ENCODE measurements around the gene FERMT2. TPM values are rescaled to one million over a fixed set of nuclear protein-coding genes. Genes with fewer than 3 reads are reported as not detected.

Gene FERMT2
- total and polyA plus RNA-seq, 2 donors (not counting 1 experiment from before 2014, with no cell fraction given) = 0.05 TPM; not detected in 1

DNA sequence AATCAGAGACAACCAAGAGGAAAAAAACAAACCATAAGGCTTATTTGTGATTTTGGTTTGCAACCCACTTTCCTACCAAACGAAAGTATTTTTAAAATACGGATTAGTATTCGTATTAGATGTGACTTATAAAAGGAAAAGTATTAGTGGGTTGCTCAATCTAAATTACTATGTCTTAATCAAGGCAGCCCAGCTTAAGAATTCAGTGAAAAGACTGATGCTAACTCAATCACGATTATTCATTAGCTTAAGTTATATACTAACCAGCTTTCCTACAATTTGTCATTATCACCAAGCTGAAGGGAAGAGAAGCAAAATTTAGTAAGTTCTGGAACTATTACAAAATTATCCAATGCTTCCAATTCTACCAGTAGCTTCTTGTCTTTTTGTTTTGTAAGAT lies 62.7 kb downstream of the FERMT2 start:
- Histone ChIP-seq H3K4me2 (replicated peaks; ENCODE audit: low read depth, low read length, poor library complexity, severe bottlenecking) (no peak overlapping the region), H3K4me1 (ENCODE audit: control insufficient read depth in 2 of 2, insufficient read depth in 2 of 2, low read length in 2 of 2) (no peaks in the 10 kb centered on the region), H3K4me3 (ENCODE audit: control extremely low read depth in 1 of 5, extremely low read depth in 1 of 5, insufficient read depth in 1 of 5, low read depth in 2 of 5, low read length in 4 of 5) (no peak overlapping the region), H3K36me3 (replicated peaks in 1 of 2; ENCODE audit: control extremely low read depth in 1 of 2, control insufficient read depth in 1 of 2, extremely low read depth in 1 of 2, insufficient read depth in 2 of 2, low read length in 1 of 2) (no peaks in the 10 kb centered on the region), H4K20me1 (ENCODE audit: control insufficient read depth, insufficient read depth, low read length, poor library complexity, severe bottlenecking) (no peaks in the 10 kb centered on the region), H2AFZ (ENCODE audit: insufficient read depth, low read depth, low read length, poor library complexity, severe bottlenecking) (no peak overlapping the region), H3K79me2 (ENCODE audit: control insufficient read depth, insufficient read depth, low read length) (no peaks in the 10 kb centered on the region), H3K27ac (ENCODE audit: low read length in 2 of 2) (no peak overlapping the region), H3K9ac (ENCODE audit: low read length) (no peak overlapping the region), H3K9me3 (ENCODE audit: control extremely low read depth in 1 of 3, control insufficient read depth in 2 of 3, insufficient read depth in 1 of 3, low read length in 2 of 3) (no peaks in the 10 kb centered on the region), H3K27me3 (replicated peaks in 1 of 4; ENCODE audit: control extremely low read depth in 1 of 4, control insufficient read depth in 3 of 4, insufficient read depth in 4 of 4, low read length in 3 of 4) (no peaks in the 10 kb centered on the region)
- CTCF ChIA-PET = no interaction called here
- H3K4me3 Mint-ChIP-seq = no peak overlapping the region
- peaks cover 9% of the 10 kb centered on the region for H3K27me3 Mint-ChIP-seq
- no peaks in the 10 kb centered on the region for H3K4me1 Mint-ChIP-seq
- no CpG with 5 or more reads among the region's 4 CpGs for WGBS (ENCODE audit: insufficient coverage)
- H3K9me3 Mint-ChIP-seq (ENCODE audit: insufficient read depth) = no peaks in the 10 kb centered on the region
- intact Hi-C loops (cut with micrococcal nuclease) = no loop called here
- no peak for DNase-seq
- TF ChIP-seq, protein P1, sequence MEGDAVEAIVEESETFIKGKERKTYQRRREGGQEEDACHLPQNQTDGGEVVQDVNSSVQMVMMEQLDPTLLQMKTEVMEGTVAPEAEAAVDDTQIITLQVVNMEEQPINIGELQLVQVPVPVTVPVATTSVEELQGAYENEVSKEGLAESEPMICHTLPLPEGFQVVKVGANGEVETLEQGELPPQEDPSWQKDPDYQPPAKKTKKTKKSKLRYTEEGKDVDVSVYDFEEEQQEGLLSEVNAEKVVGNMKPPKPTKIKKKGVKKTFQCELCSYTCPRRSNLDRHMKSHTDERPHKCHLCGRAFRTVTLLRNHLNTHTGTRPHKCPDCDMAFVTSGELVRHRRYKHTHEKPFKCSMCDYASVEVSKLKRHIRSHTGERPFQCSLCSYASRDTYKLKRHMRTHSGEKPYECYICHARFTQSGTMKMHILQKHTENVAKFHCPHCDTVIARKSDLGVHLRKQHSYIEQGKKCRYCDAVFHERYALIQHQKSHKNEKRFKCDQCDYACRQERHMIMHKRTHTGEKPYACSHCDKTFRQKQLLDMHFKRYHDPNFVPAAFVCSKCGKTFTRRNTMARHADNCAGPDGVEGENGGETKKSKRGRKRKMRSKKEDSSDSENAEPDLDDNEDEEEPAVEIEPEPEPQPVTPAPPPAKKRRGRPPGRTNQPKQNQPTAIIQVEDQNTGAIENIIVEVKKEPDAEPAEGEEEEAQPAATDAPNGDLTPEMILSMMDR (IDR thresholded peaks at IDR 0.05) = no peak
- no peak for TF ChIP-seq EZH2 (IDR thresholded peaks at IDR 0.05; ENCODE audit: borderline replicate concordance, insufficient read depth, low read depth, low read length, poor library complexity, severe bottlenecking)
- H3K27ac Mint-ChIP-seq = no peak overlapping the region
- ATAC-seq (ENCODE audit: low read depth) = no peak
- POLR2A ChIA-PET = no interaction called here

DNA sequence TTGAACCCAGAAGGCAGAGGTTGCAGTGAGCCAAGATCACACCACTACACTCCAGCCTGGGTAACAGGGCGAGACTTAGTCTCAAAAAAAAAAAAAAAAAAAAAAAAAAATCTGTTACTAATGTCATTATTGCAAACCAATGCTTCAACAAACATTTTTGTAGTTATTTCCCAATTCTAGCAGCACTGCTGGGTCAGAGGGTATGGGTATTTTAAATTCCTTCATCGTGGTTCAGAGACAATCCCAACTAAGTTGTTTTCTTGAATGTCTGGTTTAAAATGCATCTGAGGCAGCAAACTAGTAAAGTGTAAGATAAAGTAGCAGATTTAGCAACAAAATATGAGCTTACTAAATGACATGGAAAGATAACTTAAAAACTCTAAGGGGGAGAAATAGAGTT lies 65.6 kb downstream of the FERMT2 start:
- no peak overlapping the region for H3K4me2 ChIP-seq (replicated peaks; ENCODE audit: low read depth, low read length, poor library complexity, severe bottlenecking)
- intact Hi-C loops (cut with micrococcal nuclease) = no loop called here
- H3K79me2 ChIP-seq (ENCODE audit: control insufficient read depth, insufficient read depth, low read length) = no peaks in the 10 kb centered on the region
- TF ChIP-seq EZH2 (IDR thresholded peaks at IDR 0.05; ENCODE audit: borderline replicate concordance, insufficient read depth, low read depth, low read length, poor library complexity, severe bottlenecking) = no peak
- TF ChIP-seq, protein P1 (IDR thresholded peaks at IDR 0.05) = no peak
- H2AFZ ChIP-seq (ENCODE audit: insufficient read depth, low read depth, low read length, poor library complexity, severe bottlenecking) = no peak overlapping the region
- DNase-seq (no peak), ATAC-seq (ENCODE audit: low read depth) (no peak)
- Mint-ChIP-seq H3K4me1 (no peaks in the 10 kb centered on the region), H3K4me3 (no peak overlapping the region), H3K27me3 (peaks cover 6% of the 10 kb centered on the region), H3K9me3 (ENCODE audit: insufficient read depth) (no peaks in the 10 kb centered on the region), H3K27ac (no peak overlapping the region)
- H3K36me3 ChIP-seq (replicated peaks in 1 of 2; ENCODE audit: control extremely low read depth in 1 of 2, control insufficient read depth in 1 of 2, extremely low read depth in 1 of 2, insufficient read depth in 2 of 2, low read length in 1 of 2) = no peaks in the 10 kb centered on the region
- ChIA-PET CTCF (interaction anchor here (0.6 kb wide), 1 partner anchor 172 kb away, joined by 5 read pairs; no protein-coding TSS in a partner anchor), POLR2A (no interaction called here)
- no peak overlapping the region for H3K27ac ChIP-seq (ENCODE audit: low read length in 2 of 2)
- WGBS (ENCODE audit: insufficient coverage) = no CpG with 5 or more reads among the region's 2 CpGs
- no peaks in the 10 kb centered on the region for H4K20me1 ChIP-seq (ENCODE audit: control insufficient read depth, insufficient read depth, low read length, poor library complexity, severe bottlenecking)
- H3K9me3 ChIP-seq (ENCODE audit: control extremely low read depth in 1 of 3, control insufficient read depth in 2 of 3, insufficient read depth in 1 of 3, low read length in 2 of 3) = no peaks in the 10 kb centered on the region
- no peaks in the 10 kb centered on the region for H3K27me3 ChIP-seq (replicated peaks in 1 of 4; ENCODE audit: control extremely low read depth in 1 of 4, control insufficient read depth in 3 of 4, insufficient read depth in 4 of 4, low read length in 3 of 4)
- no peak overlapping the region for H3K4me3 ChIP-seq (ENCODE audit: control extremely low read depth in 1 of 5, extremely low read depth in 1 of 5, insufficient read depth in 1 of 5, low read depth in 2 of 5, low read length in 4 of 5)
- H3K9ac ChIP-seq (ENCODE audit: low read length) = no peak overlapping the region
- H3K4me1 ChIP-seq (ENCODE audit: control insufficient read depth in 2 of 2, insufficient read depth in 2 of 2, low read length in 2 of 2) = no peaks in the 10 kb centered on the region

Measured in B cell (primary cell).